DOHH2 (cell line): ENCODE results near the gene SLC27A2.

ENCODE experiments used
- EZH2phosphoT487 ChIP-seq: fragments of 200-600 bp; sonication (generic); IDR thresholded peaks from 2 replicates; pipeline ENCODE4 v1.6.1; 2017; ENCODE audit warnings: borderline replicate concordance, mild to moderate bottlenecking, antibody characterized with exemption, low read length, moderate library complexity, mixed read lengths
- TF ChIP-seq, protein P1 (sequence below): fragments of 200-600 bp; sonication (generic); IDR thresholded peaks from one replicate; pipeline ENCODE4 v1.5.1; 2014; ENCODE audit warnings: antibody characterized with exemption, mild to moderate bottlenecking, low read depth, low read length; ENCODE audit not compliant: poor library complexity, severe bottlenecking

DNA sequence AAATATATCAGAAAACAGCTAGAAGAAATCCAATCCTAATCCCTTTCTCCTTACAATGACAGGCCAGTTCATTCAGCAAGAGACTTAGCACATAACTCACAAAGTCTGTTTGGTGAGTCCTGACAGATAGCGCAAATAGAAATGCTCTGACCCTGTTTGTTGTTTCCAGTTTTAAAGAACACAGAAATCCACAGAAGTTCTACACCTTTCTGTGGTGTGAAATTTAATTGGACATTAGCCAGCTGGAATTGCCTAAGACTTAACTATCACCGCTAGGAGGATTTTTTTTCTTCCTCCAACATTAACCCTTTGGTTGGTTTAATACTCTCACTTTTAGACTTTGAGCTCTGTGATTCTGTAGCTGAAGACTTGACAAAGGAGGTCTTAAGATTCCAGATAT lies 52.8 kb downstream of the SLC27A2 start:
- TF ChIP-seq, protein P1, sequence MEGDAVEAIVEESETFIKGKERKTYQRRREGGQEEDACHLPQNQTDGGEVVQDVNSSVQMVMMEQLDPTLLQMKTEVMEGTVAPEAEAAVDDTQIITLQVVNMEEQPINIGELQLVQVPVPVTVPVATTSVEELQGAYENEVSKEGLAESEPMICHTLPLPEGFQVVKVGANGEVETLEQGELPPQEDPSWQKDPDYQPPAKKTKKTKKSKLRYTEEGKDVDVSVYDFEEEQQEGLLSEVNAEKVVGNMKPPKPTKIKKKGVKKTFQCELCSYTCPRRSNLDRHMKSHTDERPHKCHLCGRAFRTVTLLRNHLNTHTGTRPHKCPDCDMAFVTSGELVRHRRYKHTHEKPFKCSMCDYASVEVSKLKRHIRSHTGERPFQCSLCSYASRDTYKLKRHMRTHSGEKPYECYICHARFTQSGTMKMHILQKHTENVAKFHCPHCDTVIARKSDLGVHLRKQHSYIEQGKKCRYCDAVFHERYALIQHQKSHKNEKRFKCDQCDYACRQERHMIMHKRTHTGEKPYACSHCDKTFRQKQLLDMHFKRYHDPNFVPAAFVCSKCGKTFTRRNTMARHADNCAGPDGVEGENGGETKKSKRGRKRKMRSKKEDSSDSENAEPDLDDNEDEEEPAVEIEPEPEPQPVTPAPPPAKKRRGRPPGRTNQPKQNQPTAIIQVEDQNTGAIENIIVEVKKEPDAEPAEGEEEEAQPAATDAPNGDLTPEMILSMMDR = no peak
- no peak for TF ChIP-seq EZH2phosphoT487
